Activated CD4-positive, alpha-beta memory T cell treated with anti-CD3 and anti-CD28 coated beads for 36 hours (primary cell): ENCODE results near the gene NCOA4. TPM values are rescaled to one million over a fixed set of nuclear protein-coding genes. Genes with fewer than 3 reads are reported as not detected.
A peak's percentile ranks its signal among the peaks of the same experiment; 100 is the strongest.
"Not testable (repeated sequence)": the region's sequence is repeated elsewhere in the genome, so short reads cannot be mapped to it uniquely, and the experiment has no call there.

ENCODE experiments used
- CTCF ChIA-PET: fragments of 350-600 bp; sonication (Branson Sonifier 250); formaldehyde crosslinking; loops from one replicate; lab custom pipeline; 2021; ENCODE audit warnings: antibody characterized with exemption, inconsistent platforms; lab: Charles Lee
- POLR2A ChIA-PET: fragments of 350-600 bp; sonication (Branson Sonifier 250); formaldehyde crosslinking; loops from one replicate; lab custom pipeline; 2021; ENCODE audit warnings: antibody characterized with exemption; lab: Charles Lee
- DNase-seq: peaks from one replicate; pipeline ENCODE4 v3.0.0-alpha.2; 2020
- H3K27ac Mint-ChIP-seq: one replicate; pipeline ENCODE4 v1.8.0; 2021; ENCODE audit warnings: mixed read lengths
- H3K27me3 Mint-ChIP-seq: one replicate; pipeline ENCODE4 v1.8.0; 2021; ENCODE audit warnings: mixed read lengths
- H3K36me3 Mint-ChIP-seq: one replicate; pipeline ENCODE4 v1.8.0; 2021; ENCODE audit warnings: mixed read lengths
- H3K4me1 Mint-ChIP-seq: one replicate; pipeline ENCODE4 v1.8.0; 2021; ENCODE audit warnings: low read depth, mixed read lengths
- H3K4me3 Mint-ChIP-seq: one replicate; pipeline ENCODE4 v1.8.0; 2021; ENCODE audit warnings: mild to moderate bottlenecking, mixed read lengths
- H3K9me3 Mint-ChIP-seq: one replicate; pipeline ENCODE4 v1.8.0; 2021; ENCODE audit warnings: mixed read lengths
- intact Hi-C: fragments of 100-400 bp; cut with micrococcal nuclease; formaldehyde crosslinking; loops from one replicate; pipeline ENCODE4 v1.15.1; 2023
- total RNA-seq, 2 experiments: library from RNA; stranded (reverse); gene quantifications; one replicate each; pipeline ENCODE4 v1.2.3, GENCODE V29; 2021

The NCOA4 gene
- total RNA-seq, 2 experiments from 2014 or later = 79.9 to 85.3 TPM

- CTCF ChIA-PET = interaction anchor here (2.5 kb wide), 1 partner anchor 14 kb away, joined by 9 read pairs; no protein-coding TSS in a partner anchor
- H3K4me3 Mint-ChIP-seq = no peak overlapping the region
- H3K36me3 Mint-ChIP-seq = peaks cover 39% of the 10 kb centered on the region
- no peak for DNase-seq
- intact Hi-C loops = no loop called here
- peak overlapping the region; percentile 44 for H3K27ac Mint-ChIP-seq
- POLR2A ChIA-PET = no interaction called here
- H3K4me1 Mint-ChIP-seq = peaks cover 38% of the 10 kb centered on the region
- no peaks in the 10 kb centered on the region for H3K27me3 Mint-ChIP-seq
- no peaks in the 10 kb centered on the region for H3K9me3 Mint-ChIP-seq
Measured at GRCh38 chr10:46014683-46015405, 15.6 kb downstream of the NCOA4 start.

GRCh38 chr10:46014206-46014605 is 16.2 kb downstream of the NCOA4 start:
- ChIA-PET POLR2A (no interaction called here), CTCF (interaction anchor here (2.5 kb wide), 1 partner anchor 14 kb away, joined by 9 read pairs; no protein-coding TSS in a partner anchor)
- Mint-ChIP-seq H3K27ac (no peak overlapping the region), H3K36me3 (peaks cover 41% of the 10 kb centered on the region), H3K4me1 (peaks cover 31% of the 10 kb centered on the region), H3K4me3 (no peak overlapping the region), H3K27me3 (no peaks in the 10 kb centered on the region), H3K9me3 (no peaks in the 10 kb centered on the region)
- no peak for DNase-seq
- intact Hi-C loops = no loop called here

- ChIA-PET POLR2A (no interaction called here), CTCF (no interaction called here)
- H3K9me3 Mint-ChIP-seq = no peaks in the 10 kb centered on the region
- no peaks in the 10 kb centered on the region for H3K27me3 Mint-ChIP-seq
- no peak overlapping the region for H3K4me3 Mint-ChIP-seq
- peaks cover 46% of the 10 kb centered on the region for H3K36me3 Mint-ChIP-seq
- H3K4me1 Mint-ChIP-seq = peaks cover 17% of the 10 kb centered on the region
- no peak overlapping the region for H3K27ac Mint-ChIP-seq
- DNase-seq = no peak
- intact Hi-C loops = no loop called here
Measured at GRCh38 chr10:46012746-46013145, 17.7 kb downstream of the NCOA4 start.

- Mint-ChIP-seq H3K4me3 (no peak overlapping the region), H3K36me3 (peaks cover 48% of the 10 kb centered on the region), H3K9me3 (no peaks in the 10 kb centered on the region), H3K27ac (peak overlapping the region; percentile 29), H3K4me1 (no peaks in the 10 kb centered on the region), H3K27me3 (no peaks in the 10 kb centered on the region)
- intact Hi-C loops = loop anchor here (2.0 kb wide), 1 partner anchor 17 kb away; no protein-coding TSS in a partner anchor
- ChIA-PET CTCF (interaction anchor here (2.9 kb wide), 1 partner anchor 23 kb away, joined by 16 read pairs; no protein-coding TSS in a partner anchor), POLR2A (interaction anchor here (1.2 kb wide), 1 partner anchor 11 kb away, joined by 3 read pairs; no protein-coding TSS in a partner anchor)
- DNase-seq = no peak
Measured at GRCh38 chr10:46006219-46006618, 24.2 kb downstream of the NCOA4 start.

GRCh38 chr10:46005383-46005782 is 25.0 kb downstream of the NCOA4 start:
- H3K4me1 Mint-ChIP-seq = no peaks in the 10 kb centered on the region
- intact Hi-C loops = no loop called here
- no peak overlapping the region for H3K4me3 Mint-ChIP-seq
- CTCF ChIA-PET = interaction anchor here (2.9 kb wide), 1 partner anchor 23 kb away, joined by 16 read pairs; no protein-coding TSS in a partner anchor
- DNase-seq = no peak
- no peaks in the 10 kb centered on the region for H3K9me3 Mint-ChIP-seq
- no peak overlapping the region for H3K27ac Mint-ChIP-seq
- POLR2A ChIA-PET = interaction anchor here (0.6 to 1.1 kb wide), 2 partner anchors 14 to 1045 kb away, joined by 3 to 4 read pairs; no protein-coding TSS in a partner anchor
- no peaks in the 10 kb centered on the region for H3K27me3 Mint-ChIP-seq
- H3K36me3 Mint-ChIP-seq = peaks cover 47% of the 10 kb centered on the region

GRCh38 chr10:46004963-46005362 is 25.5 kb downstream of the NCOA4 start:
- peaks cover 50% of the 10 kb centered on the region for H3K36me3 Mint-ChIP-seq

GRCh38 chr10:46002916-46003693 is 27.3 kb downstream of the NCOA4 start:
- Mint-ChIP-seq H3K4me1 (no peaks in the 10 kb centered on the region), H3K9me3 (peaks cover 8% of the 10 kb centered on the region), H3K4me3 (no peak overlapping the region), H3K27ac (no peak overlapping the region), H3K27me3 (no peaks in the 10 kb centered on the region), H3K36me3 (peaks cover 54% of the 10 kb centered on the region)
- intact Hi-C loops = no loop called here
- POLR2A ChIA-PET = no interaction called here
- no peak for DNase-seq
- CTCF ChIA-PET = interaction anchor here (1.9 kb wide), 1 partner anchor 26 kb away, joined by 5 read pairs; no protein-coding TSS in a partner anchor

More at GRCh38 chr10:46004963-46005362, 25.5 kb downstream of the NCOA4 start:
- CTCF ChIA-PET = interaction anchor here (2.9 kb wide), 1 partner anchor 24 kb away, joined by 16 read pairs; no protein-coding TSS in a partner anchor
- DNase-seq = no peak
- Mint-ChIP-seq H3K9me3 (no peaks in the 10 kb centered on the region), H3K4me3 (no peak overlapping the region), H3K27ac (no peak overlapping the region), H3K27me3 (no peaks in the 10 kb centered on the region), H3K4me1 (no peaks in the 10 kb centered on the region)
- intact Hi-C loops = no loop called here
- POLR2A ChIA-PET = interaction anchor here (0.6 to 1.1 kb wide), 2 partner anchors 15 to 1045 kb away, joined by 3 to 4 read pairs; no protein-coding TSS in a partner anchor

GRCh38 chr10:46002189-46002687 is 28.2 kb downstream of the NCOA4 start:
- H3K27ac Mint-ChIP-seq, POLR2A ChIA-PET, H3K27me3 Mint-ChIP-seq, H3K9me3 Mint-ChIP-seq, H3K4me1 Mint-ChIP-seq, intact Hi-C loops, DNase-seq, H3K4me3 Mint-ChIP-seq: not testable (repeated sequence)
- CTCF ChIA-PET = interaction anchor here (1.9 kb wide), 1 partner anchor 27 kb away, joined by 5 read pairs; no protein-coding TSS in a partner anchor
- peaks cover 58% of the 10 kb centered on the region for H3K36me3 Mint-ChIP-seq

- DNase-seq = no peak
- peaks cover 53% of the 10 kb centered on the region for H3K36me3 Mint-ChIP-seq
- H3K27ac Mint-ChIP-seq = no peak overlapping the region
- CTCF ChIA-PET = interaction anchor here (1.9 kb wide), 1 partner anchor 28 kb away, joined by 5 read pairs; no protein-coding TSS in a partner anchor
- no peaks in the 10 kb centered on the region for H3K4me1 Mint-ChIP-seq
- POLR2A ChIA-PET = no interaction called here
- intact Hi-C loops = no loop called here
- peaks cover 8% of the 10 kb centered on the region for H3K9me3 Mint-ChIP-seq
- H3K27me3 Mint-ChIP-seq = no peaks in the 10 kb centered on the region
- H3K4me3 Mint-ChIP-seq = no peak overlapping the region
Measured at GRCh38 chr10:46001187-46001756, 29.2 kb downstream of the NCOA4 start.

- intact Hi-C loops = no loop called here
- Mint-ChIP-seq H3K9me3 (peaks cover 8% of the 10 kb centered on the region), H3K4me3 (no peak overlapping the region), H3K27ac (no peak overlapping the region), H3K4me1 (no peaks in the 10 kb centered on the region), H3K36me3 (peaks cover 52% of the 10 kb centered on the region), H3K27me3 (no peaks in the 10 kb centered on the region)
- DNase-seq = no peak
- CTCF ChIA-PET = no interaction called here
- POLR2A ChIA-PET = no interaction called here
Measured at GRCh38 chr10:46000538-46000937, 29.9 kb downstream of the NCOA4 start.

- H3K27me3 Mint-ChIP-seq, DNase-seq, H3K4me1 Mint-ChIP-seq, H3K27ac Mint-ChIP-seq, H3K4me3 Mint-ChIP-seq, CTCF ChIA-PET, POLR2A ChIA-PET, H3K9me3 Mint-ChIP-seq: not testable (repeated sequence)
- peaks cover 49% of the 10 kb centered on the region for H3K36me3 Mint-ChIP-seq
- intact Hi-C loops = loop anchor here (2.0 kb wide), 1 partner anchor 29 kb away; no protein-coding TSS in a partner anchor
Measured at GRCh38 chr10:45999955-46000354, 30.5 kb downstream of the NCOA4 start.
